Panc1 (cell line): Measurements from ENCODE around the gene UNC93A.

Source experiments
- POLR2AphosphoS5 ChIP-seq: IDR thresholded peaks from 2 replicates; pipeline ENCODE4 v1.6.1; 2012; ENCODE audit warnings: mild to moderate bottlenecking, low read depth, low read length, moderate library complexity
- TF ChIP-seq, protein P1 (sequence below): fragments of 450-650 bp; IDR thresholded peaks from 2 replicates; pipeline ENCODE4 v1.5.1; 2017; ENCODE audit warnings: mild to moderate bottlenecking
- TF ChIP-seq, protein P2 (sequence below), 2 experiments: IDR thresholded peaks; 2 replicates each; pipeline ENCODE4 v1.6.1; 2011 to 2012; ENCODE audit warnings: low read depth in 2 of 2, control low read depth in 1 of 2, low read length in 1 of 2, mild to moderate bottlenecking in 1 of 2, moderate library complexity in 1 of 2; ENCODE audit not compliant: insufficient read depth in 1 of 2

DNA sequence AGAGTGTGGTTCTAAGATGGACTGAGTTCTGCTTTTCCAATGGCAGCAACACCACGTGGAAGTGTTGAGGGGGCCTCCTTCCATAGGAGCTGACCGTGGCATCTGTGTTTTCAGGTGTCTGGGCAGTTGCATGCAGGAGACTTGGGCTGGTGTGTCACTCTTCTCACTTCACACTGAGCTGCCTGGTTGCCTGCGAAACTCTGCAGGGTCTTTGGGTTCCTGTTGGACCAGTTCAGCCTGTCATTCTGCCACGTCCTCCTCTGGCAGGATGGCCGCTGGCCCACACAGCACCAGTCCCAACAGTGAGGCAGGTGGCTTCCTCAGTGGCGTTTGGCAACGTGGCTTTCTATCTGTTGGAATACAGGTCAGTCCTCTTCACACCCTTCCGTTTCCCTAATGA is 16.1 kb upstream of the UNC93A start:
- TF ChIP-seq, protein P1, sequence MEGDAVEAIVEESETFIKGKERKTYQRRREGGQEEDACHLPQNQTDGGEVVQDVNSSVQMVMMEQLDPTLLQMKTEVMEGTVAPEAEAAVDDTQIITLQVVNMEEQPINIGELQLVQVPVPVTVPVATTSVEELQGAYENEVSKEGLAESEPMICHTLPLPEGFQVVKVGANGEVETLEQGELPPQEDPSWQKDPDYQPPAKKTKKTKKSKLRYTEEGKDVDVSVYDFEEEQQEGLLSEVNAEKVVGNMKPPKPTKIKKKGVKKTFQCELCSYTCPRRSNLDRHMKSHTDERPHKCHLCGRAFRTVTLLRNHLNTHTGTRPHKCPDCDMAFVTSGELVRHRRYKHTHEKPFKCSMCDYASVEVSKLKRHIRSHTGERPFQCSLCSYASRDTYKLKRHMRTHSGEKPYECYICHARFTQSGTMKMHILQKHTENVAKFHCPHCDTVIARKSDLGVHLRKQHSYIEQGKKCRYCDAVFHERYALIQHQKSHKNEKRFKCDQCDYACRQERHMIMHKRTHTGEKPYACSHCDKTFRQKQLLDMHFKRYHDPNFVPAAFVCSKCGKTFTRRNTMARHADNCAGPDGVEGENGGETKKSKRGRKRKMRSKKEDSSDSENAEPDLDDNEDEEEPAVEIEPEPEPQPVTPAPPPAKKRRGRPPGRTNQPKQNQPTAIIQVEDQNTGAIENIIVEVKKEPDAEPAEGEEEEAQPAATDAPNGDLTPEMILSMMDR, result no peak
- no peak for TF ChIP-seq POLR2AphosphoS5
- TF ChIP-seq, protein P2, sequence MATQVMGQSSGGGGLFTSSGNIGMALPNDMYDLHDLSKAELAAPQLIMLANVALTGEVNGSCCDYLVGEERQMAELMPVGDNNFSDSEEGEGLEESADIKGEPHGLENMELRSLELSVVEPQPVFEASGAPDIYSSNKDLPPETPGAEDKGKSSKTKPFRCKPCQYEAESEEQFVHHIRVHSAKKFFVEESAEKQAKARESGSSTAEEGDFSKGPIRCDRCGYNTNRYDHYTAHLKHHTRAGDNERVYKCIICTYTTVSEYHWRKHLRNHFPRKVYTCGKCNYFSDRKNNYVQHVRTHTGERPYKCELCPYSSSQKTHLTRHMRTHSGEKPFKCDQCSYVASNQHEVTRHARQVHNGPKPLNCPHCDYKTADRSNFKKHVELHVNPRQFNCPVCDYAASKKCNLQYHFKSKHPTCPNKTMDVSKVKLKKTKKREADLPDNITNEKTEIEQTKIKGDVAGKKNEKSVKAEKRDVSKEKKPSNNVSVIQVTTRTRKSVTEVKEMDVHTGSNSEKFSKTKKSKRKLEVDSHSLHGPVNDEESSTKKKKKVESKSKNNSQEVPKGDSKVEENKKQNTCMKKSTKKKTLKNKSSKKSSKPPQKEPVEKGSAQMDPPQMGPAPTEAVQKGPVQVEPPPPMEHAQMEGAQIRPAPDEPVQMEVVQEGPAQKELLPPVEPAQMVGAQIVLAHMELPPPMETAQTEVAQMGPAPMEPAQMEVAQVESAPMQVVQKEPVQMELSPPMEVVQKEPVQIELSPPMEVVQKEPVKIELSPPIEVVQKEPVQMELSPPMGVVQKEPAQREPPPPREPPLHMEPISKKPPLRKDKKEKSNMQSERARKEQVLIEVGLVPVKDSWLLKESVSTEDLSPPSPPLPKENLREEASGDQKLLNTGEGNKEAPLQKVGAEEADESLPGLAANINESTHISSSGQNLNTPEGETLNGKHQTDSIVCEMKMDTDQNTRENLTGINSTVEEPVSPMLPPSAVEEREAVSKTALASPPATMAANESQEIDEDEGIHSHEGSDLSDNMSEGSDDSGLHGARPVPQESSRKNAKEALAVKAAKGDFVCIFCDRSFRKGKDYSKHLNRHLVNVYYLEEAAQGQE (IDR thresholded peaks at IDR 0.05; ENCODE audit: insufficient read depth in 1 of 2, low read depth in 2 of 2, low read length in 1 of 2), result no peak
